Neural cell (in vitro differentiated cells): Measurements from ENCODE around the gene REPIN1. TPM values are rescaled to one million over a fixed set of nuclear protein-coding genes. Genes with fewer than 3 reads are reported as not detected.

Experiments used
- H2AFZ ChIP-seq: fragments of 200-600, 300-800 bp; sonication (generic), shearing (Covaris generic); 2 replicates; pipeline ENCODE4 v1.6.0; 2014; ENCODE audit warnings: low read depth, mild to moderate bottlenecking, antibody characterized with exemption, low read length, moderate library complexity
- H3F3A ChIP-seq: fragments of 200-600 bp; shearing (Covaris generic); 2 replicates; pipeline ENCODE4 v1.6.1; 2016; ENCODE audit warnings: mild to moderate bottlenecking, moderate library complexity, mixed read lengths, antibody characterized with exemption, low read length; ENCODE audit not compliant: insufficient read depth, poor library complexity, severe bottlenecking
- H3K27ac ChIP-seq: fragments of 200-600, 300-800 bp; sonication (generic), shearing (Covaris generic); 2 replicates; pipeline ENCODE4 v1.5.1; 2014; ENCODE audit warnings: mild to moderate bottlenecking, low read length, moderate library complexity
- H3K27me3 ChIP-seq: fragments of 300-800, 200-600 bp; sonication (generic), shearing (Covaris generic); 2 replicates; pipeline ENCODE4 v1.6.0; 2014; ENCODE audit warnings: mild to moderate bottlenecking, low read depth, low read length, moderate library complexity; ENCODE audit not compliant: insufficient read depth
- H3K36me3 ChIP-seq: fragments of 300-800, 200-600 bp; sonication (generic), shearing (Covaris generic); 2 replicates; pipeline ENCODE4 v1.5.1; 2014; ENCODE audit warnings: mild to moderate bottlenecking, antibody characterized with exemption, low read length, moderate library complexity; ENCODE audit not compliant: insufficient read depth
- H3K4me2 ChIP-seq: fragments of 300-800, 200-600 bp; sonication (generic), shearing (Covaris generic); 2 replicates; pipeline ENCODE4 v1.6.0; 2014; ENCODE audit warnings: mild to moderate bottlenecking, low read length
- H3K4me3 ChIP-seq: fragments of 300-800, 200-600 bp; sonication (generic), shearing (Covaris generic); 2 replicates; pipeline ENCODE4 v1.5.1; 2014; ENCODE audit warnings: mild to moderate bottlenecking, low read length, moderate library complexity
- H3K79me2 ChIP-seq: fragments of 200-600 bp; shearing (Covaris generic); replicated peaks from 2 replicates; pipeline ENCODE4 v1.6.0; 2014; ENCODE audit warnings: mild to moderate bottlenecking, low read length, moderate library complexity; ENCODE audit not compliant: insufficient read depth
- H3K9ac ChIP-seq: fragments of 300-800, 200-600 bp; sonication (generic), shearing (Covaris generic); 2 replicates; pipeline ENCODE4 v1.6.1; 2016; ENCODE audit warnings: mild to moderate bottlenecking, low read length, mixed read lengths
- H3K9me2 ChIP-seq: fragments of 200-600 bp; shearing (Covaris generic); 2 replicates; pipeline ENCODE4 v1.6.1; 2016; ENCODE audit warnings: mild to moderate bottlenecking, low read length, mixed read lengths; ENCODE audit not compliant: insufficient read depth
- H3K9me3 ChIP-seq: fragments of 200-600, 300-800 bp; sonication (generic), shearing (Covaris generic); 2 replicates; pipeline ENCODE4 v1.6.1; 2016; ENCODE audit warnings: mild to moderate bottlenecking, mixed run types, low read length, moderate library complexity, mixed read lengths
- H4K20me1 ChIP-seq: fragments of 200-600 bp; shearing (Covaris generic); 2 replicates; pipeline ENCODE4 v1.6.1; 2016; ENCODE audit warnings: mild to moderate bottlenecking, mixed run types; ENCODE audit not compliant: insufficient read depth
- CTCF ChIP-seq: fragments of 450-650 bp; IDR thresholded peaks from 2 replicates; pipeline ENCODE4 v1.5.1; 2014; ENCODE audit warnings: antibody characterized with exemption, mild to moderate bottlenecking, moderate library complexity; ENCODE audit not compliant: poor library complexity, severe bottlenecking
- EP300 ChIP-seq: fragments of 450-650 bp; conservative IDR thresholded peaks from 2 replicates; pipeline ENCODE4 v1.6.1; 2014; ENCODE audit warnings: antibody characterized with exemption, mild to moderate bottlenecking, moderate library complexity; ENCODE audit not compliant: poor library complexity, severe bottlenecking
- EZH2 ChIP-seq: fragments of 200-600, 300-800 bp; shearing (Covaris generic), sonication (generic); IDR thresholded peaks from 2 replicates; pipeline ENCODE4 v1.6.1; 2014; ENCODE audit warnings: antibody characterized with exemption, low read length, borderline replicate concordance, mild to moderate bottlenecking; ENCODE audit not compliant: insufficient read depth, poor library complexity, severe bottlenecking
- MXI1 ChIP-seq: fragments of 450-650 bp; conservative IDR thresholded peaks from 2 replicates; pipeline ENCODE4 v1.6.1; 2014; ENCODE audit warnings: antibody characterized with exemption, mild to moderate bottlenecking; ENCODE audit not compliant: poor library complexity, severe bottlenecking
- POLR2AphosphoS5 ChIP-seq: IDR thresholded peaks from 2 replicates; pipeline ENCODE4 v1.6.1; 2012
- RAD21 ChIP-seq: fragments of 450-650 bp; conservative IDR thresholded peaks from 2 replicates; pipeline ENCODE4 v1.6.1; 2014; ENCODE audit warnings: antibody characterized with exemption, mild to moderate bottlenecking, moderate library complexity
- REST ChIP-seq: IDR thresholded peaks from 2 replicates; pipeline ENCODE4 v1.6.1; 2012; ENCODE audit warnings: borderline replicate concordance
- SMC3 ChIP-seq: fragments of 450-650 bp; conservative IDR thresholded peaks from 2 replicates; pipeline ENCODE4 v1.6.1; 2014; ENCODE audit warnings: antibody characterized with exemption, mild to moderate bottlenecking, moderate library complexity; ENCODE audit not compliant: poor library complexity
- TAF1 ChIP-seq: IDR thresholded peaks from 2 replicates; pipeline ENCODE4 v1.6.1; 2012; ENCODE audit warnings: low read depth
- polyA plus RNA-seq: library from polyadenylated mRNA; depleted of rRNA; stranded (reverse); fragments of >200 nt; gene quantifications from 2 replicates; pipeline ENCODE4 v1.2.3, GENCODE V29; 2014

Gene REPIN1
- polyA plus RNA-seq, 1 donor from 2014 or later = 95.5 TPM

GRCh38 chr7:150389532-150389816 lies 20.9 kb downstream of the REPIN1 start:
- no peaks in the 10 kb centered on the region for H3K9me2 ChIP-seq
- peaks cover 21% of the 10 kb centered on the region for H3K79me2 ChIP-seq
- no peaks in the 10 kb centered on the region for H3F3A ChIP-seq
- H4K20me1 ChIP-seq = no peaks in the 10 kb centered on the region
- H3K4me3 ChIP-seq = no peak overlapping the region
- no peak overlapping the region for H3K4me2 ChIP-seq
- no peaks in the 10 kb centered on the region for H3K27me3 ChIP-seq
- TF ChIP-seq EP300 = no peak
- no peak for TF ChIP-seq EZH2
- no peak for TF ChIP-seq RAD21
- TF ChIP-seq TAF1 = no peak
- TF ChIP-seq SMC3 = no peak
- no peak for TF ChIP-seq MXI1
- TF ChIP-seq REST = no peak
- TF ChIP-seq POLR2AphosphoS5 = no peak
- TF ChIP-seq CTCF = no peak
- no peak overlapping the region for H2AFZ ChIP-seq
- no peak overlapping the region for H3K27ac ChIP-seq
- H3K9ac ChIP-seq = no peak overlapping the region
- no peaks in the 10 kb centered on the region for H3K9me3 ChIP-seq
- H3K36me3 ChIP-seq = peaks cover 9% of the 10 kb centered on the region

DNA sequence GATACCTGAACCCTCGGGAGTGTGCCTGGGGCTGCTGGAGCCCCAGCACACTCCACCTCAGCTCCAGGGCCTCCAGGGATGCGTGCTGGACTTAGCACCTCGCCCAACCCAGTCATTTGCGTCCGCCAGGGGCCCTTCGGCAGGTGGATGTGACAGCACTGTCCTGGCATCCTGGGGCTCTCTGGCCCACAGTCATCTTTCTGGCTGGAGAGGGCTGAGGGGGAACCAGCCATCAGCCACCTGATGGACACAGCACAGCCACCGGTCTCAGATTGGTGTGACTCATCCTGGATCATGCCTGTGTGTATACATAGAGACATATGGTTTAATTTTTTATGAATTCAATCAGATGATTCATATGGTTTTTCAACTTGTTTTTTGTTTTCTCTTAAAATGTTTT lies 21.6 kb downstream of the REPIN1 start:
- Histone ChIP-seq H3K9me3 (no peaks in the 10 kb centered on the region), H3K4me2 (no peak overlapping the region), H3K9me2 (no peaks in the 10 kb centered on the region), H3K27ac (no peak overlapping the region), H3K36me3 (peaks cover 9% of the 10 kb centered on the region), H3K4me3 (no peak overlapping the region), H3F3A (no peaks in the 10 kb centered on the region), H2AFZ (no peak overlapping the region), H3K9ac (no peak overlapping the region), H3K79me2 (peaks cover 14% of the 10 kb centered on the region), H3K27me3 (no peaks in the 10 kb centered on the region), H4K20me1 (no peaks in the 10 kb centered on the region)
- TF ChIP-seq POLR2AphosphoS5 (no peak), REST (no peak), SMC3 (no peak), TAF1 (no peak), CTCF (no peak), EZH2 (no peak), RAD21 (no peak), EP300 (no peak), MXI1 (no peak)
